GM23338 (cell line): Measurements from ENCODE around the gene DRD4. TPM values are rescaled to one million over a fixed set of nuclear protein-coding genes. Genes with fewer than 3 reads are reported as not detected.

Source experiments
- ATAC-seq: fragments of 200-7000 bp; cut with Tn5 transposase; 3 replicates; pipeline ENCODE4 v1.9.1; 2020
- DNase-seq: peaks from one replicate; pipeline ENCODE4 v3.0.0-alpha.2; 2015; ENCODE audit warnings: low spot score
- H2AFZ ChIP-seq: fragments of 200-600 bp; sonication (generic); 2 replicates; pipeline ENCODE4 v1.8.0; 2016; ENCODE audit warnings: antibody characterized with exemption, mild to moderate bottlenecking, moderate library complexity
- H3F3A ChIP-seq: fragments of 200-600 bp; sonication (generic); replicated peaks from 2 replicates; pipeline ENCODE4 v1.8.0; 2017; ENCODE audit warnings: antibody characterized with exemption, mixed run types, low read depth
- H3K27ac ChIP-seq: fragments of 200-600 bp; sonication (generic); 2 replicates; pipeline ENCODE4 v1.6.1; 2016; ENCODE audit warnings: low read depth
- H3K27me3 ChIP-seq: fragments of 200-600 bp; sonication (generic); 2 replicates; pipeline ENCODE4 v1.8.0; 2016; ENCODE audit warnings: mild to moderate bottlenecking, mixed run types, moderate library complexity; ENCODE audit not compliant: insufficient read depth
- H3K36me3 ChIP-seq: fragments of 200-600 bp; sonication (generic); 2 replicates; pipeline ENCODE4 v1.8.0; 2016; ENCODE audit warnings: mild to moderate bottlenecking; ENCODE audit not compliant: insufficient read depth
- H3K4me1 ChIP-seq: fragments of 200-600 bp; sonication (generic); 2 replicates; pipeline ENCODE4 v1.8.0; 2016; ENCODE audit warnings: mild to moderate bottlenecking, moderate library complexity; ENCODE audit not compliant: insufficient read depth
- H3K4me2 ChIP-seq: fragments of 200-600 bp; sonication (generic); 2 replicates; pipeline ENCODE4 v1.7.1; 2017; ENCODE audit warnings: mixed run types
- H3K4me3 ChIP-seq: fragments of 200-600 bp; sonication (generic); 2 replicates; pipeline ENCODE4 v1.6.1; 2016; ENCODE audit warnings: mixed run types
- H3K79me2 ChIP-seq: fragments of 200-600 bp; sonication (generic); replicated peaks from 2 replicates; pipeline ENCODE4 v1.8.0; 2017; ENCODE audit warnings: mild to moderate bottlenecking; ENCODE audit not compliant: insufficient read depth
- H3K9me2 ChIP-seq: fragments of 200-600 bp; sonication (generic); 2 replicates; pipeline ENCODE4 v1.8.0; 2017; ENCODE audit not compliant: insufficient read depth
- H4K20me1 ChIP-seq: fragments of 200-600 bp; sonication (generic); replicated peaks from 2 replicates; pipeline ENCODE4 v1.8.0; 2017; ENCODE audit warnings: mild to moderate bottlenecking; ENCODE audit not compliant: insufficient read depth
- H3K27ac Mint-ChIP-seq: 2 replicates; pipeline ENCODE4 v1.8.0; 2020; ENCODE audit warnings: inconsistent platforms, mild to moderate bottlenecking, moderate library complexity, mixed read lengths
- H3K27me3 Mint-ChIP-seq: 3 replicates; pipeline ENCODE4 v1.8.0; 2022; ENCODE audit warnings: low read depth, mild to moderate bottlenecking, moderate library complexity, mixed read lengths, inconsistent platforms; ENCODE audit not compliant: insufficient read depth, poor library complexity
- H3K36me3 Mint-ChIP-seq: 3 replicates; pipeline ENCODE4 v1.8.0; 2021; ENCODE audit warnings: low read depth, mild to moderate bottlenecking, inconsistent platforms, moderate library complexity, mixed read lengths
- H3K4me1 Mint-ChIP-seq: 3 replicates; pipeline ENCODE4 v1.8.0; 2020; ENCODE audit warnings: mild to moderate bottlenecking, inconsistent platforms, mixed read lengths
- H3K4me3 Mint-ChIP-seq: 3 replicates; pipeline ENCODE4 v1.8.0; 2021; ENCODE audit warnings: moderate library complexity, mild to moderate bottlenecking, inconsistent platforms, mixed read lengths
- H3K9me3 Mint-ChIP-seq: 3 replicates; pipeline ENCODE4 v1.8.0; 2020; ENCODE audit warnings: moderate library complexity, mild to moderate bottlenecking, inconsistent platforms, mixed read lengths
- ETS1 ChIP-seq: IDR thresholded peaks from 2 replicates; pipeline ENCODE4 v1.6.1; 2016; ENCODE audit warnings: antibody characterized with exemption
- EZH2 ChIP-seq: fragments of 200-600 bp; sonication (generic); IDR thresholded peaks from one replicate; pipeline ENCODE4 v1.8.0; 2017; ENCODE audit warnings: antibody characterized with exemption, mild to moderate bottlenecking, low read depth; ENCODE audit not compliant: unreplicated experiment
- REST ChIP-seq: IDR thresholded peaks from one replicate; pipeline ENCODE4 v1.6.1; 2018; ENCODE audit warnings: antibody characterized with exemption; ENCODE audit not compliant: unreplicated experiment
- ZNF114 ChIP-seq: fragments of 250-450 bp; sonication (Bioruptor Pico); IDR thresholded peaks from 2 replicates; pipeline ENCODE4 v1.5.0; 2020; ENCODE audit warnings: mild to moderate bottlenecking, moderate library complexity
- ZNF331 ChIP-seq: fragments of 250-450 bp; sonication (Bioruptor Pico); IDR thresholded peaks from 2 replicates; pipeline ENCODE4 v1.5.0; 2020; ENCODE audit warnings: low read depth, mild to moderate bottlenecking, moderate library complexity
- ZNF462 ChIP-seq: fragments of 250-450 bp; sonication (Bioruptor Pico); IDR thresholded peaks from 2 replicates; pipeline ENCODE4 v1.5.0; 2020; ENCODE audit warnings: mild to moderate bottlenecking, moderate library complexity
- polyA plus RNA-seq: library from polyadenylated mRNA; unstranded; fragments of >200 nt; fragmentation: Nextera tagmentation; extraction: Ambion mirVana; gene quantifications from 2 replicates; pipeline ENCODE4 v1.2.1, GENCODE V29; 2016
- total RNA-seq: library from RNA; depleted of rRNA; stranded (reverse); fragments of >200 nt; shearing (Covaris generic); gene quantifications from 2 replicates; pipeline ENCODE4 v1.2.3, GENCODE V29; 2014

The DRD4 gene
- total and polyA plus RNA-seq, 2 experiments from 2014 or later: 1.0 to 1.8 TPM

- TF ChIP-seq ZNF114 (CRISPR knock-in tag) (no peak), ZNF331 (no peak), EZH2 (no peak)
- peak overlapping the region; percentile 66; the same call in 2 of the 3 replicates for H3K4me3 Mint-ChIP-seq
- no peaks in the 10 kb centered on the region for H3K9me2 ChIP-seq
Observed at GRCh38 chr11:627308-627576, 9.8 kb upstream of the DRD4 start.

GRCh38 chr11:628056-628455 is 9.0 kb upstream of the DRD4 start:
- Histone ChIP-seq H3K4me2 (no peak overlapping the region), H2AFZ (no peak overlapping the region), H4K20me1 (no peaks in the 10 kb centered on the region), H3K36me3 (no peaks in the 10 kb centered on the region), H3K9me2 (no peaks in the 10 kb centered on the region), H3F3A (0 out of 2 replicates have a peak, but pooled peaks cover 9% of the 10 kb centered on the region), H3K79me2 (no peaks in the 10 kb centered on the region), H3K4me3 (no peak overlapping the region), H3K27me3 (peaks cover 28% of the 10 kb centered on the region), H3K4me1 (peaks cover 4% of the 10 kb centered on the region; the same call in 1 of the 2 replicates), H3K27ac (no peak overlapping the region)
- Mint-ChIP-seq H3K4me3 (peak overlapping the region; percentile 66), H3K27me3 (peaks cover 33% of the 10 kb centered on the region), H3K4me1 (peaks cover 21% of the 10 kb centered on the region), H3K27ac (no peak overlapping the region), H3K9me3 (peaks cover 15% of the 10 kb centered on the region), H3K36me3 (peaks cover 3% of the 10 kb centered on the region; the same call in 1 of the 3 replicates)
- TF ChIP-seq ZNF462 (CRISPR knock-in tag) (no peak), ETS1 (no peak), REST (no peak), EZH2 (no peak), ZNF114 (CRISPR knock-in tag) (no peak)
- no peak for ATAC-seq
- DNase-seq: no peak

More at GRCh38 chr11:627308-627576, 9.8 kb upstream of the DRD4 start:
- H3K4me1 Mint-ChIP-seq: peaks cover 21% of the 10 kb centered on the region
- DNase-seq: no peak
- Histone ChIP-seq H3K27ac (no peak overlapping the region), H3K27me3 (peaks cover 24% of the 10 kb centered on the region), H3K4me3 (peak overlapping the region; percentile 35; the same call in 1 of the 2 replicates), H3K36me3 (no peaks in the 10 kb centered on the region), H3K4me2 (no peak overlapping the region), H3K4me1 (peaks cover 4% of the 10 kb centered on the region; the same call in 1 of the 2 replicates), H4K20me1 (no peaks in the 10 kb centered on the region), H3K79me2 (no peaks in the 10 kb centered on the region), H3F3A (0 out of 2 replicates have a peak, but pooled peaks cover 9% of the 10 kb centered on the region), H2AFZ (no peak overlapping the region)
- peaks cover 32% of the 10 kb centered on the region for H3K27me3 Mint-ChIP-seq
- peaks cover 15% of the 10 kb centered on the region for H3K9me3 Mint-ChIP-seq
- H3K27ac Mint-ChIP-seq: no peak overlapping the region
- ATAC-seq: no peak
- peaks cover 3% of the 10 kb centered on the region; the same call in 1 of the 3 replicates for H3K36me3 Mint-ChIP-seq
